Measurements from ENCODE around the gene KIFC3. TPM values are rescaled to one million over a fixed set of nuclear protein-coding genes. Genes with fewer than 3 reads are reported as not detected.
"Not testable (repeated sequence)": the region's sequence is repeated elsewhere in the genome, so short reads cannot be mapped to it uniquely, and the experiment has no call there.

Gene KIFC3
- total and polyA plus RNA-seq, 9 donors: 4.6 to 54.0 (median 23.8) TPM

DNA sequence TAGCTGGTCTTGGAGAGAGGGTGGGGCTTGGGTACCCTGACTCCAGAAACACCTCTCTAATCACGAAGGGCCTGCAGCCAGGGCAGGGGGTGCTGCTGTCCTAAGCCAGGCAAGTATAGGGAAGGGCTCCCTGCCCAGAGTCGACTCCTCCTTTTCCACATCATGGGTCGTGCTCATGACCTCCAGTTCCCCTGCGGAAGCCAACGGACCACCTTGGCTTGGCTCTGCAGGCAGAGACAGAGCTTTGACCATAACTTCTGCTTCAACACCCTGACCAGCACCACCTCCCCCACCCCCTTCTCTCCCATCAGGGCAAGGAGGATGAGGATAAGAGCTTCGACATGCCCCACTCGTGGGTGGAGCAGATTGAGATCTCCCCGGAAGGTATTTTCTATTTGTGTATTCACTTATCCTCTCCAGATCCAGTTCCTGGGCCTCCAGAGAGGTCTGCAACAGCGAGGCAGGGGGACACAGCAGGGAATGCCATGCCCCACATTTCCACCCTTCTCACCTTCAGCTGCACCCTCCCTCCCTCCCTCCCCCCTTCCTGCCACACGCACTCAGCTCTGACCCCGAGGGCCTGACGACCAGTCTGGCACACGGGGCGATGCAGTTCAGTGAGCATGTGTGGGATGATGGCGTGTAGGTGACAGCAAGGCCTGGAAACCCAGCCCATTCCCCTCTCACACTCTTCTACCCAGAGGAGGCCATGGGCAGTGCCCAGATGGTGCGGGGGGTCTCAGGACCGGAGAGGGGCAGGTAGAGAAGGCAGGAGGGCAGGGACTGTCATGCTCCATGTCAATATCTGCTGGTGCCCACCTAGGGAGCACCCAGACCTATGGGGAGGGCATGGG lies 80.7 kb downstream of the KIFC3 start:
- H3K4me3 ChIP-seq: no peak overlapping the region
- no peaks in the 10 kb centered on the region for H3K36me3 ChIP-seq
- 58 to 66% (median 63%) methylated on average over 17 of the region's 17 CpGs for WGBS, 3 donors
- no peak for DNase-seq
- H3K4me1 ChIP-seq (ENCODE audit: insufficient read depth): no peaks in the 10 kb centered on the region
- no peaks in the 10 kb centered on the region for H3K9me3 ChIP-seq
- intact Hi-C loops (cut with DNase I): no loop called here
- no peak for TF ChIP-seq POLR2A (IDR thresholded peaks at IDR 0.05)
- TF ChIP-seq, protein P1, sequence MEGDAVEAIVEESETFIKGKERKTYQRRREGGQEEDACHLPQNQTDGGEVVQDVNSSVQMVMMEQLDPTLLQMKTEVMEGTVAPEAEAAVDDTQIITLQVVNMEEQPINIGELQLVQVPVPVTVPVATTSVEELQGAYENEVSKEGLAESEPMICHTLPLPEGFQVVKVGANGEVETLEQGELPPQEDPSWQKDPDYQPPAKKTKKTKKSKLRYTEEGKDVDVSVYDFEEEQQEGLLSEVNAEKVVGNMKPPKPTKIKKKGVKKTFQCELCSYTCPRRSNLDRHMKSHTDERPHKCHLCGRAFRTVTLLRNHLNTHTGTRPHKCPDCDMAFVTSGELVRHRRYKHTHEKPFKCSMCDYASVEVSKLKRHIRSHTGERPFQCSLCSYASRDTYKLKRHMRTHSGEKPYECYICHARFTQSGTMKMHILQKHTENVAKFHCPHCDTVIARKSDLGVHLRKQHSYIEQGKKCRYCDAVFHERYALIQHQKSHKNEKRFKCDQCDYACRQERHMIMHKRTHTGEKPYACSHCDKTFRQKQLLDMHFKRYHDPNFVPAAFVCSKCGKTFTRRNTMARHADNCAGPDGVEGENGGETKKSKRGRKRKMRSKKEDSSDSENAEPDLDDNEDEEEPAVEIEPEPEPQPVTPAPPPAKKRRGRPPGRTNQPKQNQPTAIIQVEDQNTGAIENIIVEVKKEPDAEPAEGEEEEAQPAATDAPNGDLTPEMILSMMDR (IDR thresholded peaks at IDR 0.05): no peak
- TF ChIP-seq EP300 (IDR thresholded peaks at IDR 0.05): no peak
- no peaks in the 10 kb centered on the region for H3K27me3 ChIP-seq
- no peak overlapping the region for H3K27ac ChIP-seq

DNA sequence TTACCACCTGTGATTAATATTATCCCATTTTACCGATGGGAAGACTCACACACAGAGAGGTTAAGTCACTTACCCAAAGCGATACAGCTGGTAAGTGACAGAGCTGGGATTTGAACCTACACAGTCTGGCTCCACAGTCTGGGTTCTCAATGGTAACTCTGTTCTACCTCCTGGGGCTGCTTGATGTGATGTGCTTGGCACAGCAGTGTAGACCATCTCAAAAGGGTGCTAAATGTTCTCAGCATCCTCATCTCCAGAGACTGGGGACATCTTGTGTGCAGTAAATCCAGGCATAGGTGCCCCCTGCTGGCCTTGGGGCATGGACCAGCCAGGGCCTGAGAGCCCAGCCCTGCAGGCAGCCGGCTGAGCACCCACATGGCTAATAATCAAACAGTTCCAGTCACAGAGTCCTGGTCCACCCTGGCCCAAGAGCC lies 82.1 kb downstream of the KIFC3 start:
- WGBS, 3 donors: 68 to 72% (median 68%) methylated on average over 3 of the region's 3 CpGs
- Histone ChIP-seq H3K27me3 (no peaks in the 10 kb centered on the region), H3K4me3 (no peak overlapping the region), H3K9me3 (no peaks in the 10 kb centered on the region), H3K4me1 (ENCODE audit: insufficient read depth) (no peaks in the 10 kb centered on the region), H3K36me3 (no peaks in the 10 kb centered on the region), H3K27ac (no peak overlapping the region)
- intact Hi-C loops (cut with DNase I): no loop called here
- TF ChIP-seq EP300 (IDR thresholded peaks at IDR 0.05) (no peak), POLR2A (IDR thresholded peaks at IDR 0.05) (no peak)
- TF ChIP-seq, protein P1 (IDR thresholded peaks at IDR 0.05): no peak
- no peak for DNase-seq

DNA sequence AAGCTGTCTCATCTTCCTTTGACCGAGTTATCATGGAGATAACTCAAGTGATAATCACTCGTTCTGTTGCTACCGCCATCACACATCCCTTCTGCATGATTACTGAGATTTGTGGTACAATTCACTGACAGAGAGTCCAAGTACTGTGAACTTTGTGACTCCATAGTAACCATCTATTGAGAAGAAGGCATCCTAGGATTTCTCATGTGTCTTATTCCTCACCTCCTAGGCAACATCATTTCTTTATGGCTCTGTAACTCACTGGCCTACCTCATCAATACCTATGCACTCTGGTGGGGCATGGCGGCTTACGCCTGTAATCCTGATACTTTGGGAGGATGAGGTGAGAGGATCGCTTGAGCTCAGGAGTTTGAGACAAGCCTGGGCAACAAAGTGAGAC lies 88.2 kb downstream of the KIFC3 start:
- no peak for TF ChIP-seq EP300 (IDR thresholded peaks at IDR 0.05)
- TF ChIP-seq, protein P1 (IDR thresholded peaks at IDR 0.05): no peak
- TF ChIP-seq POLR2A (IDR thresholded peaks at IDR 0.05): no peak
- no peaks in the 10 kb centered on the region for H3K9me3 ChIP-seq
- intact Hi-C loops (cut with DNase I): no loop called here
- H3K27ac ChIP-seq: no peak overlapping the region
- no peaks in the 10 kb centered on the region for H3K36me3 ChIP-seq
- no peaks in the 10 kb centered on the region for H3K4me1 ChIP-seq (ENCODE audit: insufficient read depth)
- 84 to 90% (median 89%) methylated on average over 6 of the region's 6 CpGs for WGBS, 3 donors
- DNase-seq: no peak
- no peaks in the 10 kb centered on the region for H3K27me3 ChIP-seq
- H3K4me3 ChIP-seq: no peak overlapping the region

DNA sequence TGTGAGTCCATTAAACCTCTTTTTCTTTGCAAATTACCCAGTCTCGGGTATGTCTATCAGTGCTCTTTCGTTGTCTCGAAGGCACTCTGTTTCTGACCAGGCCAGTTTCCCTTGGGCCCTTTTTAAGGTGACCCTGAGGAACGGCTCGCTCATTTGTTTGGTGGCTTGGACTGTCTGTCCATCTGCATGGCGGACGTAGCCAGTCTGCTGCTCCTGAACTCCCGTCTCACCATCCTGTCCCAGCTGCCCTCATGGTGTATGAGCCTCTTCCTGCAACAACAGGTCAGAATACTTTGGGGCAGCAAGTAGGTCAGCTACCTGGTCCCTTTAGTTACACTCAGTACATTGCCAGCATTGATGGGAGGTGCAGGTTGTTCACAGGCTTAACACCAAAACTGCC lies 88.7 kb downstream of the KIFC3 start:
- Histone ChIP-seq H3K36me3 (no peaks in the 10 kb centered on the region), H3K27me3 (no peaks in the 10 kb centered on the region), H3K9me3 (no peaks in the 10 kb centered on the region), H3K27ac (no peak overlapping the region), H3K4me3 (no peak overlapping the region), H3K4me1 (ENCODE audit: insufficient read depth) (no peaks in the 10 kb centered on the region)
- 88 to 97% (median 93%) methylated on average over 8 of the region's 8 CpGs for WGBS, 3 donors
- intact Hi-C loops (cut with DNase I): no loop called here
- no peak for DNase-seq
- TF ChIP-seq, protein P1 (IDR thresholded peaks at IDR 0.05): no peak
- TF ChIP-seq POLR2A (IDR thresholded peaks at IDR 0.05): no peak
- TF ChIP-seq EP300 (IDR thresholded peaks at IDR 0.05): no peak

DNA sequence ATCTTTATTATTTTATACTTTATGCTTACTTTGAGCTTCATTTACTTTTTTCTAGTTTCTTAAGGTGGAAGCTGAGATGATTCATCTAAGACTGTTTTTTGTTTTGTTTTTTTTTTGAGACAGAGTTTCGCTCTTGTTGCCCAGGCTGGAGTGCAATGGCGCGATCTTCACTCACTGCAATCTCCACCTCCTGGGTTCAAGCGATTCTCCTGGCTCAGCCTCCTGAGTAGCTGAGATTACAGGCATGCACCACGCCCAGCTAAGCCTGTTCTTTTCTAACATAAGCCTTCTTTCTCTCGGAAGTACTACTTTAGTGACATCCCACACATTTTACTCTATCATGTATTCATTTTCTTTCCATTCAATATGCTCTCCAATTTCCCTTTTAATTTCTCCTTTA lies 89.7 kb downstream of the KIFC3 start:
- DNase-seq; H3K36me3 ChIP-seq; H3K27me3 ChIP-seq; H3K4me3 ChIP-seq; H3K9me3 ChIP-seq; H3K27ac ChIP-seq; intact Hi-C loops (cut with DNase I); H3K4me1 ChIP-seq (ENCODE audit: insufficient read depth): not testable (repeated sequence)
- WGBS, 3 donors: 57 to 67% (median 59%) methylated on average over 6 of the region's 6 CpGs
